ENCODE measurements around the gene PACSIN1.

- TF ChIP-seq CTCF (IDR thresholded peaks at IDR 0.05) (no peak), POLR2A (IDR thresholded peaks at IDR 0.05) (no peak)
These were observed 79.0 kb downstream of the PACSIN1 start for GRCh38 chr6:34544776-34545471.
